Measurements from ENCODE around the gene CCND3.

CCND3 gene

DNA sequence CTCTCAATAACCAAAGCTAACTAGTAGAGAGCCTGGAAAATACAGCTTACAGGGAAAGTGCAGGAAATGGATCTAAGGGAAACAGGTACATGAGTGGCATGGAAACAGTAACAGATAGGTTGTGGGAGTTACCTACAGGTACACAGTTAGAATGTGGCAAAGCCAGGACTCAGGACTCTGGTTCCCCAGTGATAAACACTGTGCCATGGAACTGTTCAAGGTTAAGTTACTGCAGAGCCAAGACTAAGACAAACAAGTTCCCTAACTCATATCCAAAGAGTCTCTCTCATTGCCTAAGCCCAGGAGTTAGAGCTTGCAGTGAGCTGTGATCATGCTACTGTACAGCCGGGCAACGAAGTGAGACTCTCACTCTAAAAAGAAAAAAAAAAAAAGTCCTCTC, 27.3 kb downstream of the CCND3 start:
- H3K9me3 ChIP-seq (replicated peaks; ENCODE audit: low read length), result no peaks in the 10 kb centered on the region

DNA sequence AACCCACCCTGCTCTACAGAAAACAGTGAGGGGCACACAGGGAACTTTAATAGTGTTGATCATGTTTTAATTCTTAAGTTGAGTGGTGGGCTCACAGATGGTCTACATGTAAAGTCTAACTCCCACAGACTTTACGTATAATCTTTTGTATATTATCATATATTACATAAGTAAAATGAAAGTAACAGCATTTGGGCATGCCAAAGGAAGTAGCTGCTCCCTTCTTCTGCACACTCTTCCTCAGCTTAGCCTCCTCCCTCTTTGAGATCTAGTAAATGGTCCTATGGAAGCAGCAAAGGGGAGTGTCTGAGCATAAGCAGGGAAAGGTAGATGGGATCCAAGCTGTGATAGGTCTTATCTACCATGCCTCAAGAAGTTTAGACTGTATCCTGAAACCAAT, 31.9 kb downstream of the CCND3 start:
- Histone ChIP-seq H3K27me3 (ENCODE audit: control insufficient read depth, insufficient read depth, low read length) (no peaks in the 10 kb centered on the region), H3K36me3 (ENCODE audit: insufficient read depth, low read length) (peaks cover 55% of the 10 kb centered on the region), H3K9ac (ENCODE audit: low read depth, low read length) (no peak overlapping the region), H3K9me3 (replicated peaks; ENCODE audit: low read length) (no peaks in the 10 kb centered on the region), H3K4me2 (ENCODE audit: low read length) (no peak overlapping the region), H3K4me1 (ENCODE audit: control insufficient read depth, insufficient read depth, low read length) (no peaks in the 10 kb centered on the region), H3K4me3 (ENCODE audit: low read length) (no peak overlapping the region)

More for the DNA sequence above, 27.3 kb downstream of the CCND3 start:
- Histone ChIP-seq H3K9ac (ENCODE audit: low read depth, low read length) (no peak overlapping the region), H3K36me3 (ENCODE audit: insufficient read depth, low read length) (peaks cover 25% of the 10 kb centered on the region), H3K4me1 (ENCODE audit: control insufficient read depth, insufficient read depth, low read length) (peaks cover 16% of the 10 kb centered on the region), H3K27me3 (ENCODE audit: control insufficient read depth, insufficient read depth, low read length) (no peaks in the 10 kb centered on the region), H3K4me2 (ENCODE audit: low read length) (no peak overlapping the region), H3K4me3 (ENCODE audit: low read length) (no peak overlapping the region)

DNA sequence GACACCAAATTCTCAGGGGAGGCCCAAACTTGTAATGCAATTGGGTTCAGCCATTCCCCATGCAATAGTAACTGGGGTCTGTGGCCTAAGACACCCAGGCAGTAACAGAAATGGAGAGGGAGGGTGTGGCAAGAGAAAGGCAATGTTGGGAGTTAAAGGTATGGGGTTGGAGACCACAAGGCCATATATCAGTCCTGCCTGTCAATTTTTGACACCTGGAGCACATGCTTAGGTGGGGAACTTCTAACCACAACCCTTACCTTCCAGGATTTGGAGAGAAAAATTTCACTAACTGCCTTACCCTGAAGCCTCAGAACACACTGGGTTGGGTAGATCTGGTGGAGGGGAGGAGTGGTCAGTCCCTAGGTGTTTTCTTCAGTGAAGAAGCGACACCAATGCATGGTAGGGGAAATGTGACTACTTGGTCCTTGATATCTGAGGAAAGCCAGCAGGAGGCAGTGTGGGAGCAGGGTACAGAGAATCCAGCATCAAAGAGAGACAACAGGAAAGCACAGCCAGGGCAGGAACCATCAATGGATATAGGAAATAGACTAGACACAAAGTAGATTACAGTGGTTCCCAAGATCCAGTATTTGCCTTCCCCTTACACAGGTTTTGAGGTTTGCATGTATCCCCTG, 39.6 kb downstream of the CCND3 start:
- Histone ChIP-seq H3K36me3 (ENCODE audit: insufficient read depth, low read length) (peaks cover 24% of the 10 kb centered on the region), H3K4me1 (ENCODE audit: control insufficient read depth, insufficient read depth, low read length) (no peaks in the 10 kb centered on the region), H3K4me2 (ENCODE audit: low read length) (no peak overlapping the region), H3K9me3 (replicated peaks; ENCODE audit: low read length) (no peaks in the 10 kb centered on the region), H3K27me3 (ENCODE audit: control insufficient read depth, insufficient read depth, low read length) (no peaks in the 10 kb centered on the region), H3K9ac (ENCODE audit: low read depth, low read length) (no peak overlapping the region), H3K4me3 (ENCODE audit: low read length) (no peak overlapping the region)

DNA sequence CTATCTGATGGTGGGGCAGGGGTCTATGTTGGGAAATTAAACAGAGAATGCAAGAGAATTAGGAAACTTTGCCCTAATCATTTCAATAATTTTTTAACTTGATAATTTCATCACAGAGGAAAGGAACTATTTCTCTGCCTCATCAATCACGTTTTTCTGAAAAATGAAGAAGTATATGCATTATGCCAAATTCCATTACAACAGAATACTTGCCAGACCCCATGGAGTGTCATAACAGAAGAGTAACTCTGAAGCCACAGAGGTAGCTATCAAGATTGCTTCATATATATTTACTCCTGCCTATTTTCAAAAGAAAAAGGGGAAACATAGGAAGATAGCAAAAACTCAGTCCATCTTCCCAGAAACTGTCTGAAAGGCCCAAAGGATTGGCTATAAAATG, 40.7 kb downstream of the CCND3 start:
- Histone ChIP-seq H3K36me3 (ENCODE audit: insufficient read depth, low read length) (peaks cover 13% of the 10 kb centered on the region), H3K4me2 (ENCODE audit: low read length) (no peak overlapping the region), H3K9me3 (replicated peaks; ENCODE audit: low read length) (no peaks in the 10 kb centered on the region), H3K4me1 (ENCODE audit: control insufficient read depth, insufficient read depth, low read length) (peaks cover 5% of the 10 kb centered on the region), H3K9ac (ENCODE audit: low read depth, low read length) (no peak overlapping the region), H3K27me3 (ENCODE audit: control insufficient read depth, insufficient read depth, low read length) (no peaks in the 10 kb centered on the region), H3K4me3 (ENCODE audit: low read length) (no peak overlapping the region)

GRCh38 chr6:41896281-41896680, 45.3 kb downstream of the CCND3 start:
- Histone ChIP-seq H3K9me3 (replicated peaks; ENCODE audit: low read length) (no peaks in the 10 kb centered on the region), H3K9ac (ENCODE audit: low read depth, low read length) (peak overlapping the region; percentile 91), H3K27me3 (ENCODE audit: control insufficient read depth, insufficient read depth, low read length) (no peaks in the 10 kb centered on the region), H3K36me3 (ENCODE audit: insufficient read depth, low read length) (no peaks in the 10 kb centered on the region), H3K4me3 (ENCODE audit: low read length) (peak overlapping the region; percentile 95), H3K4me1 (ENCODE audit: control insufficient read depth, insufficient read depth, low read length) (peaks cover 13% of the 10 kb centered on the region), H3K4me2 (ENCODE audit: low read length) (peak overlapping the region; percentile 95)

DNA sequence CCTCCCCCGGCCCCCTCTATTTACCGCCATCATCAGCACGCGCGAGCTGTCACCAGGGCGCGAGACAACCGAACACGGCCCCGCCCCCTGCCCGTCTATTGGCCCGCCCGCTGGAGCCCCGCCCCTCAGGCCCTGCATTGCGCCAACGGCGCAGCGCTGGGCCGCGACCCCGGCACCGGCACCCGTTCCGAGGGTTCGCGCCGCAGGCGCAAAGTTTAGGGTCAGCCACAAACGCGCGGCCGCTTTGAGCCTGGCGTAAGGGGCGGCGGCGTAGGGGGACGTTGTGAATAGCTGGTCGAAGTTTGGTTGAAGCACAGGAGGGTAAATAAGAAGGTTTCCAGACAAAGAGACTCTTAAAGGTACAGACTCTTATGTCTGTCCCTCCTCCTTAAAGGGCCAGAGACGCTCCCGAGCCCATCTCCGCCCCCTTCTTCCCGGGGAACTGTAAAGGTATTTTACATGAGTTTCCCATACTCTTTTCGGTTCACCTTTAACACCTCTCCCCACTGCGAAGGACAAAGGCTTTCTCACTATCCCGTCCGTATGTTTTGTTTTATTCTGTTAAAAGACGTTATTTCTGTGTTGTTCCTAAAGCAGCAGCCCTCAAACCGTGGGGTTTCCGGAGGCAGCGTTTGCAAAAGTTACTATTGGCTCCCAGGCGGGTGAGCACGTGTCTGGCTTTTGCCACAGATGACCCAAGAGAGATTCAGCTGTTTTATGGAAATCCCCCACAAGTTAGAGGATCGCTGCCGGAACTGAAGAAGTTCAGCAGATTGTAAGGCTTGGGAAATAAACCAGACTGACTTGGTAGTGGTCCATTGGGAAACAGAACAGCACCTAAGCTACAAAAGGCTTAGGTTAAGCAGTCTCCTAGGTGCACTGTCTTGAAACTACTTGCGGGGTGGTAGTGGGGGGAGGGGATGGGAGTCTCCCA, 46.0 kb downstream of the CCND3 start, which contains the start of gene USP49:
USP49 (minus strand) TSS at position 76 of the 934 bp plus-strand sequence. CDS start 88,392 bp downstream, outside the sequence.
- Histone ChIP-seq H3K9me3 (replicated peaks; ENCODE audit: low read length) (no peaks in the 10 kb centered on the region), H3K27me3 (ENCODE audit: control insufficient read depth, insufficient read depth, low read length) (no peaks in the 10 kb centered on the region), H3K4me1 (ENCODE audit: control insufficient read depth, insufficient read depth, low read length) (peaks cover 13% of the 10 kb centered on the region), H3K4me3 (ENCODE audit: low read length) (peak within 1 kb of the TSS; percentile 95), H3K9ac (ENCODE audit: low read depth, low read length) (peak within 1 kb of the TSS; percentile 91), H3K36me3 (ENCODE audit: insufficient read depth, low read length) (no peaks in the 10 kb centered on the region), H3K4me2 (ENCODE audit: low read length) (peak within 1 kb of the TSS; percentile 100)

GRCh38 chr6:41894366-41895299, 47.0 kb downstream of the CCND3 start:
- peak overlapping the region; percentile 95 for H3K4me3 ChIP-seq (ENCODE audit: low read length)
- peaks cover 13% of the 10 kb centered on the region for H3K4me1 ChIP-seq (ENCODE audit: control insufficient read depth, insufficient read depth, low read length)
- no peaks in the 10 kb centered on the region for H3K27me3 ChIP-seq (ENCODE audit: control insufficient read depth, insufficient read depth, low read length)
- H3K9me3 ChIP-seq (replicated peaks; ENCODE audit: low read length), result no peaks in the 10 kb centered on the region
- H3K36me3 ChIP-seq (ENCODE audit: insufficient read depth, low read length), result no peaks in the 10 kb centered on the region
- H3K9ac ChIP-seq (ENCODE audit: low read depth, low read length), result peak overlapping the region; percentile 81
- peak overlapping the region; percentile 100 for H3K4me2 ChIP-seq (ENCODE audit: low read length)

GRCh38 chr6:41892921-41893564, 48.6 kb downstream of the CCND3 start:
- no peaks in the 10 kb centered on the region for H3K36me3 ChIP-seq (ENCODE audit: insufficient read depth, low read length)
- H3K27me3 ChIP-seq (ENCODE audit: control insufficient read depth, insufficient read depth, low read length), result no peaks in the 10 kb centered on the region
- no peak overlapping the region for H3K4me2 ChIP-seq (ENCODE audit: low read length)
- no peak overlapping the region for H3K4me3 ChIP-seq (ENCODE audit: low read length)
- H3K4me1 ChIP-seq (ENCODE audit: control insufficient read depth, insufficient read depth, low read length), result peaks cover 13% of the 10 kb centered on the region
- no peaks in the 10 kb centered on the region for H3K9me3 ChIP-seq (replicated peaks; ENCODE audit: low read length)
- H3K9ac ChIP-seq (ENCODE audit: low read depth, low read length), result no peak overlapping the region

DNA sequence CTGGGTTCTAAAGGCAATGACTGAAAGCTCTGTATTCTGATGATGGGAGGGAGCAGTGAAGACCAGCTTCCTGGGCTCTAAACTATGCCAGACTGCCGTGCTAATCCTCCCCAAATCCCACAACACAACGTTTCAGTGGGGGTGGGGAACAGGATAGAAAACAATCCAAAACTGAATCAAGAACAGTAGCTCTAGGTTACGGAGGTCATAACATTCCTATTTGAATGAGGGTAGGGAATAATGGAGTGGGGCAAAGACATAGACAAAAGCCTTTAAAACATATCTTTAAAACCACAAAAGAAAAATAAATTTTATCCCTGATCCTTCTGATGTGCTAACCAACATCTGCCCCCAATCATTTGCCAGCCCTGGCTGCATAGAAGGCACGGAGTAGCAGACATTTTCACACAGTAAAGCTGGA, 54.3 kb downstream of the CCND3 start:
- Histone ChIP-seq H3K36me3 (ENCODE audit: insufficient read depth, low read length) (no peaks in the 10 kb centered on the region), H3K4me3 (ENCODE audit: low read length) (no peak overlapping the region)

DNA sequence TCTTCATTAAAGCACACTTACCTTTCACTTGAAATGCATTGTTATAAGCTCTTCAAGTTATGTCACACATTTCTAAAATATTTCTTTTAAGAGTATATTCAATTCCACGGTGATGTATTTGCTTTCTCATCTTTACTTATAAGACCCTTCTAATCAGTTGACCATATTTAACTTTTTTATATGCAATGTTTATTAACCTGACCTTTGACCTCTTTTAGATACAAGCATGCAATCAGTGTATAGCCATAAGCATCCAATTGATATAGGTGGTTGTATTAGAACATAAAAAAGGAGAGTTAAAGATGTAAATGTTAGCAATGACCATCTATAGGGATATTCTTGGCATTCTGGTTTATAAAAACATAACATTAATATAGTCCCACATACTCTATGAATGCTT, 55.7 kb downstream of the CCND3 start:
- Histone ChIP-seq H3K4me2 (ENCODE audit: low read length) (no peak overlapping the region), H3K27me3 (ENCODE audit: control insufficient read depth, insufficient read depth, low read length) (no peaks in the 10 kb centered on the region), H3K4me3 (ENCODE audit: low read length) (no peak overlapping the region), H3K36me3 (ENCODE audit: insufficient read depth, low read length) (no peaks in the 10 kb centered on the region), H3K4me1 (ENCODE audit: control insufficient read depth, insufficient read depth, low read length) (peaks cover 7% of the 10 kb centered on the region), H3K9me3 (replicated peaks; ENCODE audit: low read length) (no peaks in the 10 kb centered on the region), H3K9ac (ENCODE audit: low read depth, low read length) (no peak overlapping the region)

More for the DNA sequence above, 54.3 kb downstream of the CCND3 start:
- Histone ChIP-seq H3K27me3 (ENCODE audit: control insufficient read depth, insufficient read depth, low read length) (no peaks in the 10 kb centered on the region), H3K9ac (ENCODE audit: low read depth, low read length) (no peak overlapping the region), H3K9me3 (replicated peaks; ENCODE audit: low read length) (no peaks in the 10 kb centered on the region), H3K4me2 (ENCODE audit: low read length) (no peak overlapping the region), H3K4me1 (ENCODE audit: control insufficient read depth, insufficient read depth, low read length) (no peaks in the 10 kb centered on the region)
